CD4-positive, alpha-beta memory T cell (primary cell): Measurements from ENCODE around the gene KCNH4. TPM values are rescaled to one million over a fixed set of nuclear protein-coding genes. Genes with fewer than 3 reads are reported as not detected.

Experiments
- CTCF ChIA-PET: fragments of 350-600 bp; sonication (Branson Sonifier 250); formaldehyde crosslinking; loops from one replicate; lab custom pipeline; 2021; ENCODE audit warnings: inconsistent platforms; ENCODE audit not compliant: partially characterized antibody; lab: Charles Lee
- POLR2A ChIA-PET: fragments of 350-600 bp; sonication (Branson Sonifier 250); formaldehyde crosslinking; loops from one replicate; lab custom pipeline; 2021; ENCODE audit not compliant: partially characterized antibody; lab: Charles Lee
- DNase-seq, 5 donors: peaks; one replicate each; pipeline versions ENCODE4 v3.0.0 to v3.0.0-alpha.2; 2020 to 2022; ENCODE audit warnings: mixed read lengths in 1 of 5
- H3K27ac ChIP-seq: one replicate; pipeline ENCODE4 v1.7.0; 2013; ENCODE audit warnings: low read depth, low read length
- H3K27me3 ChIP-seq: 2 replicates; pipeline ENCODE4 v1.7.0; 2013; ENCODE audit warnings: mild to moderate bottlenecking, low read length, moderate library complexity; ENCODE audit not compliant: insufficient read depth
- H3K36me3 ChIP-seq: 2 replicates; pipeline ENCODE4 v1.7.0; 2013; ENCODE audit warnings: mild to moderate bottlenecking, low read length, moderate library complexity; ENCODE audit not compliant: insufficient read depth
- H3K4me1 ChIP-seq: 2 replicates; pipeline ENCODE4 v1.7.0; 2013; ENCODE audit warnings: mild to moderate bottlenecking, low read length, moderate library complexity; ENCODE audit not compliant: insufficient read depth
- H3K4me3 ChIP-seq, 2 donors: one replicate each; pipeline ENCODE4 v1.7.0; 2013; ENCODE audit warnings: low read length in 2 of 2, mild to moderate bottlenecking in 1 of 2
- H3K9me3 ChIP-seq, 2 donors: one replicate each; pipeline ENCODE4 v1.7.0; 2013; ENCODE audit warnings: low read length in 2 of 2, control low read depth in 1 of 2; ENCODE audit not compliant: control insufficient read depth in 1 of 2
- H3K27ac Mint-ChIP-seq, 7 donors: one replicate each; pipeline ENCODE4 v1.8.0; 2020 to 2021; ENCODE audit warnings: mixed read lengths in 7 of 7, mild to moderate bottlenecking in 6 of 7, inconsistent platforms in 3 of 7, moderate library complexity in 3 of 7
- H3K27me3 Mint-ChIP-seq, 2 donors: one replicate each; pipeline ENCODE4 v1.8.0; 2020 to 2021; ENCODE audit warnings: mixed read lengths in 2 of 2
- H3K36me3 Mint-ChIP-seq, 2 donors: one replicate each; pipeline ENCODE4 v1.8.0; 2020 to 2021; ENCODE audit warnings: mixed read lengths in 2 of 2, inconsistent platforms in 1 of 2, mild to moderate bottlenecking in 1 of 2
- H3K4me1 Mint-ChIP-seq, 4 donors: one replicate each; pipeline ENCODE4 v1.8.0; 2020 to 2021; ENCODE audit warnings: mixed read lengths in 4 of 4, mild to moderate bottlenecking in 1 of 4
- H3K4me3 Mint-ChIP-seq, 8 donors: one replicate each; pipeline ENCODE4 v1.8.0; 2020 to 2021; ENCODE audit warnings: mixed read lengths in 8 of 8, mild to moderate bottlenecking in 7 of 8, moderate library complexity in 6 of 8, inconsistent platforms in 3 of 8
- H3K9me3 Mint-ChIP-seq, 8 donors: one replicate each; pipeline ENCODE4 v1.8.0; 2020 to 2021; ENCODE audit warnings: mixed read lengths in 8 of 8, mild to moderate bottlenecking in 5 of 8, inconsistent platforms in 3 of 8, moderate library complexity in 1 of 8
- intact Hi-C: fragments of 100-400 bp; cut with micrococcal nuclease; formaldehyde crosslinking; loops from one replicate; pipeline ENCODE4 v1.15.1; 2023
- polyA plus RNA-seq, 2 donors: library from polyadenylated mRNA; unstranded; fragments of 300-500 nt; fragmentation: Illumina TruSeq; gene quantifications; one replicate each; pipeline ENCODE4 v1.2.3, GENCODE V29; 2021
- total RNA-seq, 2 experiments: library from RNA; stranded (reverse); gene quantifications; one replicate each; pipeline ENCODE4 v1.2.3, GENCODE V29; 2021

The KCNH4 gene
- total and polyA plus RNA-seq, 4 experiments from 2014 or later: 0.09 to 0.11 TPM; not detected in 2

GRCh38 chr17:42203354-42203753 lies 22.4 kb upstream of the KCNH4 start:
- H3K27me3 Mint-ChIP-seq: no peaks in the 10 kb centered on the region
- intact Hi-C loops: no loop called here
- H3K9me3 Mint-ChIP-seq: no peaks in the 10 kb centered on the region
- ChIA-PET POLR2A (no interaction called here), CTCF (interaction anchor here (0.6 kb wide), 1 partner anchor 19 kb away, joined by 3 read pairs; no protein-coding TSS in a partner anchor)
- H3K27ac Mint-ChIP-seq: peak overlapping the region in 3 of 7 donors; percentile 12 to 47 (median 19)
- H3K9me3 ChIP-seq: no peaks in the 10 kb centered on the region
- peaks cover 45 to 68% of the 10 kb centered on the region in 2 donors for H3K36me3 Mint-ChIP-seq
- no peaks in the 10 kb centered on the region for H3K4me1 ChIP-seq
- peaks cover 57% of the 10 kb centered on the region for H3K36me3 ChIP-seq
- H3K27me3 ChIP-seq: no peaks in the 10 kb centered on the region
- peaks cover 0 to 7% (median 3%) of the 10 kb centered on the region in 4 donors for H3K4me1 Mint-ChIP-seq
- H3K4me3 ChIP-seq: no peak overlapping the region
- no peak for DNase-seq
- no peak overlapping the region for H3K4me3 Mint-ChIP-seq
- H3K27ac ChIP-seq: no peak overlapping the region

- no peak for DNase-seq
- CTCF ChIA-PET: no interaction called here
- Mint-ChIP-seq H3K27ac (peak overlapping the region in 1 of 7 donors; percentile 53), H3K4me3 (no peak overlapping the region), H3K4me1 (peaks cover 0 to 7% (median 3%) of the 10 kb centered on the region in 4 donors), H3K9me3 (no peaks in the 10 kb centered on the region), H3K36me3 (peaks cover 44 to 68% of the 10 kb centered on the region in 2 donors), H3K27me3 (no peaks in the 10 kb centered on the region)
- no peak overlapping the region for H3K4me3 ChIP-seq
- H3K27ac ChIP-seq: no peak overlapping the region
- H3K4me1 ChIP-seq: no peaks in the 10 kb centered on the region
- no peaks in the 10 kb centered on the region for H3K9me3 ChIP-seq
- peaks cover 57% of the 10 kb centered on the region for H3K36me3 ChIP-seq
- H3K27me3 ChIP-seq: no peaks in the 10 kb centered on the region
- intact Hi-C loops: no loop called here
- POLR2A ChIA-PET: interaction anchor here (1.1 to 1.2 kb wide), 2 partner anchors 20 to 73 kb away, joined by 4 read pairs; no protein-coding TSS in a partner anchor
Measured at GRCh38 chr17:42202696-42203095, 21.8 kb upstream of the KCNH4 start.

DNA sequence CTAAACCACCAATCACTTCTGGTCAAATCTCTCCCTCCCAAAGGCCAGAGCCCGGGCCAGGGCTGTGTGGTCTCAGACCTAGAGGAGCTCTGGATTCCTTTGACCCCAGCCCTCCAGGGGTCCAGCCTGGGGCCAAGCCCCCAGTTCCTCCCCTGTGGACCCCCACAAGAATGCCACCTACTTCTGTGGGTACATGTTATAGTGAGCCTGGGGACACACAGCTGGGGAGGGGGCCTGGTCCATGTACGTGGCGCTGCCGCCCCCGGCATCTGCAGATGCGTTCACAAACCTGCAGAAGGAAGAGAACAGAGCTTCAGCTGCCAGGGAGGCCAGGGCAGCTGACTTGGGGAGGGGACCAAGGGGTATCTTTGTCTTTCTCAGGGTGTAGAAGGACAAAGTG lies 21.2 kb upstream of the KCNH4 start:
- H3K27me3 Mint-ChIP-seq: no peaks in the 10 kb centered on the region
- Histone ChIP-seq H3K36me3 (peaks cover 53% of the 10 kb centered on the region), H3K9me3 (no peaks in the 10 kb centered on the region), H3K4me1 (no peaks in the 10 kb centered on the region), H3K4me3 (no peak overlapping the region), H3K27ac (no peak overlapping the region), H3K27me3 (no peaks in the 10 kb centered on the region)
- H3K4me3 Mint-ChIP-seq: no peak overlapping the region
- POLR2A ChIA-PET: interaction anchor here (1.1 to 1.2 kb wide), 2 partner anchors 20 to 73 kb away, joined by 4 read pairs; no protein-coding TSS in a partner anchor
- H3K36me3 Mint-ChIP-seq: peaks cover 39 to 63% of the 10 kb centered on the region in 2 donors
- intact Hi-C loops: no loop called here
- H3K27ac Mint-ChIP-seq: peak overlapping the region in 1 of 7 donors; percentile 76
- DNase-seq: no peak
- peaks cover 0 to 7% (median 3%) of the 10 kb centered on the region in 4 donors for H3K4me1 Mint-ChIP-seq
- H3K9me3 Mint-ChIP-seq: no peaks in the 10 kb centered on the region
- CTCF ChIA-PET: no interaction called here

- Mint-ChIP-seq H3K36me3 (peaks cover 38 to 61% of the 10 kb centered on the region in 2 donors), H3K4me1 (peaks cover 0 to 8% (median 4%) of the 10 kb centered on the region in 4 donors), H3K27ac (peak overlapping the region in 1 of 7 donors; percentile 70), H3K27me3 (no peaks in the 10 kb centered on the region), H3K4me3 (no peak overlapping the region), H3K9me3 (no peaks in the 10 kb centered on the region)
- intact Hi-C loops: no loop called here
- ChIA-PET POLR2A (interaction anchor here (1.2 kb wide), 1 partner anchor 21 kb away, joined by 4 read pairs; no protein-coding TSS in a partner anchor), CTCF (interaction anchor here (1.9 kb wide), 1 partner anchor 21 kb away, joined by 11 read pairs; no protein-coding TSS in a partner anchor)
- no peak overlapping the region for H3K4me3 ChIP-seq
- peaks cover 52% of the 10 kb centered on the region for H3K36me3 ChIP-seq
- no peaks in the 10 kb centered on the region for H3K9me3 ChIP-seq
- no peak overlapping the region for H3K27ac ChIP-seq
- DNase-seq: no peak
- H3K4me1 ChIP-seq: no peaks in the 10 kb centered on the region
- no peaks in the 10 kb centered on the region for H3K27me3 ChIP-seq
Measured at GRCh38 chr17:42201458-42201772, 20.5 kb upstream of the KCNH4 start.

GRCh38 chr17:42200706-42201457 lies 19.9 kb upstream of the KCNH4 start:
- H3K36me3 Mint-ChIP-seq: peaks cover 34 to 56% of the 10 kb centered on the region in 2 donors
- no peak overlapping the region for H3K4me3 Mint-ChIP-seq
- Histone ChIP-seq H3K27me3 (no peaks in the 10 kb centered on the region), H3K27ac (no peak overlapping the region), H3K36me3 (peaks cover 51% of the 10 kb centered on the region), H3K4me1 (no peaks in the 10 kb centered on the region), H3K4me3 (no peak overlapping the region), H3K9me3 (no peaks in the 10 kb centered on the region)
- intact Hi-C loops: no loop called here
- peak overlapping the region in 1 of 7 donors; percentile 60 for H3K27ac Mint-ChIP-seq
- H3K27me3 Mint-ChIP-seq: no peaks in the 10 kb centered on the region
- ChIA-PET CTCF (interaction anchor here (0.5 to 1.9 kb wide), 2 partner anchors 21 to 173 kb away, joined by 3 to 11 read pairs; no protein-coding TSS in a partner anchor), POLR2A (interaction anchor here (1.5 kb wide), 1 partner anchor 19 kb away, joined by 3 read pairs; the partner anchor contains the start of gene KCNH4)
- no peaks in the 10 kb centered on the region for H3K9me3 Mint-ChIP-seq
- DNase-seq: no peak
- H3K4me1 Mint-ChIP-seq: peaks cover 0 to 8% (median 4%) of the 10 kb centered on the region in 4 donors

GRCh38 chr17:42199416-42200011 lies 18.6 kb upstream of the KCNH4 start:
- H3K4me1 Mint-ChIP-seq: peaks cover 5 to 8% (median 6%) of the 10 kb centered on the region in 4 donors
- POLR2A ChIA-PET: interaction anchor here (0.6 to 1.5 kb wide), 2 partner anchors 18 to 172 kb away, joined by 3 to 4 read pairs; partner anchors contain the start of gene KCNH4

More at GRCh38 chr17:42199416-42200011, 18.6 kb upstream of the KCNH4 start:
- peaks cover 39% of the 10 kb centered on the region for H3K36me3 ChIP-seq
- peaks cover 27 to 45% of the 10 kb centered on the region in 2 donors for H3K36me3 Mint-ChIP-seq
- CTCF ChIA-PET: interaction anchor here (1.1 to 1.9 kb wide), 3 partner anchors 14 to 112 kb away, joined by 3 to 11 read pairs (median 5); no protein-coding TSS in a partner anchor
- no peak overlapping the region for H3K27ac ChIP-seq
- peaks cover 4% of the 10 kb centered on the region for H3K4me1 ChIP-seq
- no peaks in the 10 kb centered on the region for H3K27me3 ChIP-seq
- DNase-seq: no peak
- H3K4me3 ChIP-seq: no peak overlapping the region
- H3K9me3 Mint-ChIP-seq: no peaks in the 10 kb centered on the region
- H3K9me3 ChIP-seq: no peaks in the 10 kb centered on the region
- intact Hi-C loops: no loop called here
- no peaks in the 10 kb centered on the region for H3K27me3 Mint-ChIP-seq
- H3K27ac Mint-ChIP-seq: peak overlapping the region in 3 of 7 donors; percentile 37 to 83 (median 74)
- H3K4me3 Mint-ChIP-seq: no peak overlapping the region
